Liver (tissue), 9 donors: ENCODE measurements around the gene CASD1. TPM values are rescaled to one million over a fixed set of nuclear protein-coding genes. Genes with fewer than 3 reads are reported as not detected.

Experiments used
- DNase-seq: peaks from one replicate; pipeline ENCODE4 v3.0.0-alpha.2; 2017; ENCODE audit warnings: low spot score
- H3K27ac ChIP-seq, 2 donors: one replicate each; pipeline ENCODE4 v1.7.0; 2013; ENCODE audit warnings: inconsistent platforms in 2 of 2, low read length in 2 of 2, control low read depth in 1 of 2, low read depth in 1 of 2, mild to moderate bottlenecking in 1 of 2
- H3K27me3 ChIP-seq, 4 donors: one replicate each; pipeline versions ENCODE4 v1.6.1 to v1.7.0; 2013; ENCODE audit warnings: low read length in 3 of 4, inconsistent platforms in 1 of 4, mild to moderate bottlenecking in 1 of 4, moderate library complexity in 1 of 4; ENCODE audit not compliant: control insufficient read depth in 4 of 4, insufficient read depth in 4 of 4
- H3K36me3 ChIP-seq, 4 donors: one replicate each; pipeline versions ENCODE4 v1.6.1 to v1.7.0; 2013; ENCODE audit warnings: low read length in 3 of 4, mild to moderate bottlenecking in 3 of 4, low read depth in 1 of 4, moderate library complexity in 1 of 4; ENCODE audit not compliant: control insufficient read depth in 4 of 4, insufficient read depth in 3 of 4
- H3K4me1 ChIP-seq, 4 donors: one replicate each; pipeline versions ENCODE4 v1.6.1 to v1.7.0; 2013; ENCODE audit warnings: low read length in 3 of 4, mild to moderate bottlenecking in 3 of 4, moderate library complexity in 1 of 4; ENCODE audit not compliant: control insufficient read depth in 4 of 4, insufficient read depth in 4 of 4
- H3K4me3 ChIP-seq, 3 donors: one replicate each; pipeline versions ENCODE4 v1.6.1 to v1.7.0; 2013; ENCODE audit warnings: low read length in 3 of 3, control low read depth in 1 of 3, low read depth in 1 of 3, mild to moderate bottlenecking in 1 of 3
- H3K9ac ChIP-seq, 2 donors: one replicate each; pipeline ENCODE4 v1.7.0; 2013; ENCODE audit warnings: low read length in 2 of 2, mild to moderate bottlenecking in 2 of 2, moderate library complexity in 2 of 2, control low read depth in 1 of 2, low read depth in 1 of 2
- H3K9me3 ChIP-seq, 4 donors: one replicate each; pipeline versions ENCODE4 v1.6.1 to v1.7.0; 2013; ENCODE audit warnings: low read length in 3 of 4; ENCODE audit not compliant: control insufficient read depth in 4 of 4
- ATF3 ChIP-seq: IDR thresholded peaks from 2 replicates; pipeline ENCODE4 v1.6.1; 2016; ENCODE audit warnings: antibody characterized with exemption
- EGR1 ChIP-seq, 2 donors: IDR thresholded peaks; 2 replicates each; pipeline ENCODE4 v1.6.1; 2016 to 2018; ENCODE audit warnings: antibody characterized with exemption in 2 of 2, low read depth in 2 of 2
- FOXA1 ChIP-seq: IDR thresholded peaks from 2 replicates; pipeline ENCODE4 v1.6.1; 2016; ENCODE audit warnings: antibody characterized with exemption
- FOXA2 ChIP-seq: IDR thresholded peaks from 2 replicates; pipeline ENCODE4 v1.6.1; 2016; ENCODE audit warnings: antibody characterized with exemption
- GABPA ChIP-seq, 2 donors: IDR thresholded peaks in 1 of 2; conservative IDR thresholded peaks in 1 of 2; 2 replicates each; pipeline ENCODE4 v1.6.1; 2016; ENCODE audit warnings: antibody characterized with exemption in 2 of 2, mild to moderate bottlenecking in 1 of 2, moderate library complexity in 1 of 2
- HNF4A ChIP-seq, 2 donors: conservative IDR thresholded peaks; 2 replicates each; pipeline ENCODE4 v1.6.1; 2016; ENCODE audit warnings: antibody characterized with exemption in 2 of 2, mild to moderate bottlenecking in 2 of 2
- HNF4G ChIP-seq: IDR thresholded peaks from 2 replicates; pipeline ENCODE4 v1.6.1; 2016; ENCODE audit warnings: antibody characterized with exemption
- JUND ChIP-seq, 2 donors: IDR thresholded peaks; 2 replicates each; pipeline ENCODE4 v1.6.1; 2016; ENCODE audit warnings: antibody characterized with exemption in 2 of 2
- MAX ChIP-seq: IDR thresholded peaks from 2 replicates; pipeline ENCODE4 v1.6.1; 2016; ENCODE audit warnings: antibody characterized with exemption
- NR2F2 ChIP-seq: IDR thresholded peaks from 2 replicates; pipeline ENCODE4 v1.6.1; 2016; ENCODE audit warnings: antibody characterized with exemption
- RAD21 ChIP-seq, 2 donors: IDR thresholded peaks; 2 replicates each; pipeline ENCODE4 v1.6.1; 2016; ENCODE audit warnings: antibody characterized with exemption in 2 of 2, mild to moderate bottlenecking in 2 of 2
- RXRA ChIP-seq, 2 donors: IDR thresholded peaks; 2 replicates each; pipeline ENCODE4 v1.6.1; 2017 to 2018; ENCODE audit warnings: antibody characterized with exemption in 2 of 2, mild to moderate bottlenecking in 1 of 2
- SP1 ChIP-seq: IDR thresholded peaks from 2 replicates; pipeline ENCODE4 v1.6.1; 2018; ENCODE audit warnings: antibody characterized with exemption, mild to moderate bottlenecking
- TAF1 ChIP-seq: conservative IDR thresholded peaks from 2 replicates; pipeline ENCODE4 v1.6.1; 2016; ENCODE audit warnings: antibody characterized with exemption, mild to moderate bottlenecking
- YY1 ChIP-seq: IDR thresholded peaks from 2 replicates; pipeline ENCODE4 v1.6.1; 2016; ENCODE audit warnings: antibody characterized with exemption, mild to moderate bottlenecking
- WGBS: extraction: QIAGEN DNeasy Blood & Tissue Kit; methylation state at CpG from one replicate; pipeline ENCODE4 v1.1.7; 2013; 5-methylcytosine and 5-hydroxymethylcytosine counted together
- polyA plus RNA-seq, 2 donors: library from polyadenylated mRNA; stranded (reverse) in 1 of 2; unstranded in 1 of 2; fragments of 200-250 nt in 1 of 2; fragments of >200 nt in 1 of 2; fragmentation: Nextera tagmentation in 1 of 2; extraction: Ambion mirVana in 1 of 2; gene quantifications; one replicate each; pipeline versions ENCODE4 v1.2.1 to v1.2.3, GENCODE V29; 2013 to 2015
- total RNA-seq, 2 donors: library from RNA; depleted of rRNA; stranded (reverse); fragments of >200 nt; gene quantifications; one replicate each; pipeline ENCODE4 v1.2.3, GENCODE V29; 2014
- TF ChIP-seq, protein P1 (sequence below): IDR thresholded peaks from 2 replicates; pipeline ENCODE4 v1.6.1; 2016; ENCODE audit warnings: antibody characterized with exemption
- TF ChIP-seq, protein P2 (sequence below): fragments of 150-350 bp; IDR thresholded peaks from 2 replicates; pipeline ENCODE4 v1.5.1; 2017; ENCODE audit warnings: improper control_type of control experiment, low read depth, low read length; ENCODE audit not compliant: missing input control
- donor health status: healthy.
- donor health status: healthy.
- donor health status: healthy.
- donor health status: healthy.
- donor health status: healthy.

CASD1 gene
- total and polyA plus RNA-seq, 4 donors: 3.8 to 14.1 (median 8.1) TPM

DNA sequence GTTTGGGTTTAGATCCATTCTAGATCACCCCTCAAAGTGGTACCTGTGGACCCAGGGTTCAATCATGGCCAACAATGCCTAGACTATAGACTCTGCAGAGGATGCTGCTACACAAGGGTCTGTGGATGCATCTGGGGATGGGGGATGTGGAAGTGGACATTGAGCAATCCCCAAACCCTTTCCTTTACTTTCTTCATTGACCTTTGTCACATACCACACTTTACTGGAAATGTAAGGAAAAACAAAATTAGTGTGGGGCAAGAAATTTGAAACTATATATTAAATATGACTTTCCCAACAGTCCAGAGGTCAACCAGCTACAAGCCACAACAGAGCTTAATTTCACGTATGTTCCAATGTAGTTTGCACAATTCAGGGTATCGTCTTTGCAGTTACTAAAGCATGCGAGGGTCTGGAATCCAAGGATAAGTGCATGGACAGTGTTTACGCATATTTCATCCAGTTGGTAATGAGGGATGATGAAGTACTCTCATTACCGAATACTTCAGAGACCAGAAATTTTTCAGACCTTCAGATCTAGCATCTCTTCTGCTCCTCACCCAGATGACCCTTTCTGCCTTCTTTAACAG, 33.3 kb upstream of the CASD1 start:
- 83% methylated on average over 5 of the region's 5 CpGs for WGBS
- no peak for DNase-seq
- TF ChIP-seq ATF3 (no peak), HNF4A (conservative IDR thresholded peaks at IDR 0.05) (no peak), SP1 (no peak), JUND (IDR thresholded peaks at IDR 0.05) (no peak), YY1 (no peak), RXRA (IDR thresholded peaks at IDR 0.05) (no peak), FOXA1 (no peak), TAF1 (no peak), FOXA2 (no peak), GABPA (IDR thresholded peaks at IDR 0.05 in 1 of 2, conservative IDR thresholded peaks at IDR 0.05 in 1 of 2) (no peak), HNF4G (no peak)
- peaks cover 0 to 3% (median 1%) of the 10 kb centered on the region in 4 donors for H3K27me3 ChIP-seq
- H3K4me1 ChIP-seq: no peaks in the 10 kb centered on the region
- H3K4me3 ChIP-seq: no peak overlapping the region
- no peak overlapping the region for H3K27ac ChIP-seq
- no peaks in the 10 kb centered on the region for H3K36me3 ChIP-seq
- H3K9ac ChIP-seq: no peak overlapping the region
- H3K9me3 ChIP-seq: peaks cover 0 to 5% (median 0%) of the 10 kb centered on the region in 4 donors

DNA sequence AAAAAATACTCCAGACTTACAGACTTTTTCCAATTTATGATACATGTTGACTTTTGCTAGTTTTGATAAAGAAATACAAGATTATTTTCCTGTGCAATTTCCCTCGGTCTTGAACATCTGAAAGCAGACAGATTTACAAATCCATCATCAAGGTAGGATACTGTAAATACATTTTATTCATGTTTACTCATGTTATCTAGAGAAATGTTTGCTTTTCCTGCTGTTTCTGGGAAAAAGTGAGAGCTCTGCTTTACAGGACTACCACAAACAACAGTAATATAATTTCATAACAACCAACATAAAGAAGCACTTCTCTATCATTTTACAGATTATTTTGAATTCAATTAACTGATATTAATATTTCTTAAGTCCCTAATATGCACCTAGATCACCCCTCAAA, 31.7 kb upstream of the CASD1 start:
- Histone ChIP-seq H3K4me1 (no peaks in the 10 kb centered on the region), H3K9me3 (no peaks in the 10 kb centered on the region), H3K27me3 (peaks cover 0 to 3% (median 1%) of the 10 kb centered on the region in 4 donors), H3K4me3 (no peak overlapping the region), H3K27ac (no peak overlapping the region), H3K9ac (no peak overlapping the region), H3K36me3 (no peaks in the 10 kb centered on the region)
- WGBS: 36% methylated on average over 1 of the region's 1 CpG
- TF ChIP-seq, protein P1, sequence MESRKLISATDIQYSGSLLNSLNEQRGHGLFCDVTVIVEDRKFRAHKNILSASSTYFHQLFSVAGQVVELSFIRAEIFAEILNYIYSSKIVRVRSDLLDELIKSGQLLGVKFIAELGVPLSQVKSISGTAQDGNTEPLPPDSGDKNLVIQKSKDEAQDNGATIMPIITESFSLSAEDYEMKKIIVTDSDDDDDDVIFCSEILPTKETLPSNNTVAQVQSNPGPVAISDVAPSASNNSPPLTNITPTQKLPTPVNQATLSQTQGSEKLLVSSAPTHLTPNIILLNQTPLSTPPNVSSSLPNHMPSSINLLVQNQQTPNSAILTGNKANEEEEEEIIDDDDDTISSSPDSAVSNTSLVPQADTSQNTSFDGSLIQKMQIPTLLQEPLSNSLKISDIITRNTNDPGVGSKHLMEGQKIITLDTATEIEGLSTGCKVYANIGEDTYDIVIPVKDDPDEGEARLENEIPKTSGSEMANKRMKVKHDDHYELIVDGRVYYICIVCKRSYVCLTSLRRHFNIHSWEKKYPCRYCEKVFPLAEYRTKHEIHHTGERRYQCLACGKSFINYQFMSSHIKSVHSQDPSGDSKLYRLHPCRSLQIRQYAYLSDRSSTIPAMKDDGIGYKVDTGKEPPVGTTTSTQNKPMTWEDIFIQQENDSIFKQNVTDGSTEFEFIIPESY: no peak
- TF ChIP-seq EGR1 (IDR thresholded peaks at IDR 0.05; ENCODE audit: low read depth in 2 of 2) (no peak), FOXA1 (no peak), GABPA (IDR thresholded peaks at IDR 0.05 in 1 of 2, conservative IDR thresholded peaks at IDR 0.05 in 1 of 2) (no peak), YY1 (no peak), NR2F2 (no peak), HNF4A (conservative IDR thresholded peaks at IDR 0.05) (no peak), RXRA (IDR thresholded peaks at IDR 0.05) (no peak), TAF1 (no peak), HNF4G (no peak), ATF3 (no peak), SP1 (no peak), FOXA2 (no peak), MAX (no peak), RAD21 (IDR thresholded peaks at IDR 0.05) (no peak)
- TF ChIP-seq, protein P2, sequence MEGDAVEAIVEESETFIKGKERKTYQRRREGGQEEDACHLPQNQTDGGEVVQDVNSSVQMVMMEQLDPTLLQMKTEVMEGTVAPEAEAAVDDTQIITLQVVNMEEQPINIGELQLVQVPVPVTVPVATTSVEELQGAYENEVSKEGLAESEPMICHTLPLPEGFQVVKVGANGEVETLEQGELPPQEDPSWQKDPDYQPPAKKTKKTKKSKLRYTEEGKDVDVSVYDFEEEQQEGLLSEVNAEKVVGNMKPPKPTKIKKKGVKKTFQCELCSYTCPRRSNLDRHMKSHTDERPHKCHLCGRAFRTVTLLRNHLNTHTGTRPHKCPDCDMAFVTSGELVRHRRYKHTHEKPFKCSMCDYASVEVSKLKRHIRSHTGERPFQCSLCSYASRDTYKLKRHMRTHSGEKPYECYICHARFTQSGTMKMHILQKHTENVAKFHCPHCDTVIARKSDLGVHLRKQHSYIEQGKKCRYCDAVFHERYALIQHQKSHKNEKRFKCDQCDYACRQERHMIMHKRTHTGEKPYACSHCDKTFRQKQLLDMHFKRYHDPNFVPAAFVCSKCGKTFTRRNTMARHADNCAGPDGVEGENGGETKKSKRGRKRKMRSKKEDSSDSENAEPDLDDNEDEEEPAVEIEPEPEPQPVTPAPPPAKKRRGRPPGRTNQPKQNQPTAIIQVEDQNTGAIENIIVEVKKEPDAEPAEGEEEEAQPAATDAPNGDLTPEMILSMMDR: no peak
- DNase-seq: no peak
